Measurements from ENCODE around the gene MGAT4D. TPM values are rescaled to one million over a fixed set of nuclear protein-coding genes. Genes with fewer than 3 reads are reported as not detected.

MGAT4D gene
- total RNA-seq, 1 donor from 2014 or later, result not detected

DNA sequence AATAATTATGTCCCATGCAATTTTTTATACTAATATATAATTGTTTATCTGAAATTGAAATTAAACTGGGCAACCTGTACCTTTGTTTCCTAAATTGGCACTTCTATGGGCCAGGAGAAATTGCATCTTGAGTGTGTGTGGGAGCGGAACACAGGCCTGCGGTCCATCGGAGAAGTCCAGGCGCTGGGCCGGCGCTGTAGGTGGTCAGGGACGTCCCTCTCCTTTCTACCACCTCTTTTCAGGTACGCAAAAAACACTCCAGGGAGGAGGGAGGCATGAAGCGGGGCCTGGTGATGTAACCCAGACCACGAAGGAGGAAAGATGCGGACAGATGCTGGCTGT, 717 bp downstream of the MGAT4D start:
- peaks cover 0 to 4% (median 3%) of the 10 kb centered on the region in 3 donors for H3K4me1 ChIP-seq (ENCODE audit: control insufficient read depth in 3 of 3, insufficient read depth in 3 of 3, low read length in 3 of 3)
- H3K9ac ChIP-seq (ENCODE audit: low read depth in 1 of 3, low read length in 3 of 3), result no peak overlapping the region
- H3K27ac ChIP-seq (ENCODE audit: low read depth, low read length), result no peak overlapping the region
- H3K27me3 ChIP-seq (ENCODE audit: control insufficient read depth in 3 of 3, insufficient read depth in 3 of 3, low read length in 3 of 3), result peaks cover 26 to 33% (median 26%) of the 10 kb centered on the region in 3 donors
- H3K9me3 ChIP-seq (ENCODE audit: control insufficient read depth in 3 of 3, low read length in 3 of 3), result no peaks in the 10 kb centered on the region
- H3K4me3 ChIP-seq (ENCODE audit: low read length in 3 of 3), result no peak overlapping the region
- no peaks in the 10 kb centered on the region for H3K36me3 ChIP-seq (ENCODE audit: control insufficient read depth in 3 of 3, insufficient read depth in 3 of 3, low read length in 3 of 3)

DNA sequence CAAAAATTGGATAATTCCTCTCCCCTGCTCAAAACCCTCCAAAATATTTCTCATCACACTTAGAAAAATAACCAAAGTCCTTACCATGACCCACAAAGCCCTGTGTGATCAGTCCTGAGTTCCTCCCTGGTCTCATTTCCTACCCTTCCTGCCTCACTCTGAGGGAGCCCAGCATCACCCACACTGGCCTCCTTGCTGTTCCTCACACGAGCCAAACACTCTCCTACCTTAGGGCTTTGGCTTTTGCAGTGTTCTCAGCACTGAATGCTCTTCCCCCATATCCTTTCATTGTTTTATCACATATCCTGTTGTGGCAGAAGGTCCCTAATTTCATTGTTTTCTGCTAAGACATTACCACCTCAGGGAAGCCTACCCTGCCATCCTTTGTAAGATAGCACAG, 12.2 kb downstream of the MGAT4D start:
- Histone ChIP-seq H3K4me1 (ENCODE audit: control insufficient read depth in 3 of 3, insufficient read depth in 3 of 3, low read length in 3 of 3) (no peaks in the 10 kb centered on the region), H3K27me3 (ENCODE audit: control insufficient read depth in 3 of 3, insufficient read depth in 3 of 3, low read length in 3 of 3) (no peaks in the 10 kb centered on the region), H3K36me3 (ENCODE audit: control insufficient read depth in 3 of 3, insufficient read depth in 3 of 3, low read length in 3 of 3) (no peaks in the 10 kb centered on the region), H3K4me3 (ENCODE audit: low read length in 3 of 3) (no peak overlapping the region), H3K9me3 (ENCODE audit: control insufficient read depth in 3 of 3, low read length in 3 of 3) (peaks cover 0 to 2% (median 0%) of the 10 kb centered on the region in 3 donors), H3K27ac (ENCODE audit: low read depth, low read length) (no peak overlapping the region), H3K9ac (ENCODE audit: low read depth in 1 of 3, low read length in 3 of 3) (no peak overlapping the region)

DNA sequence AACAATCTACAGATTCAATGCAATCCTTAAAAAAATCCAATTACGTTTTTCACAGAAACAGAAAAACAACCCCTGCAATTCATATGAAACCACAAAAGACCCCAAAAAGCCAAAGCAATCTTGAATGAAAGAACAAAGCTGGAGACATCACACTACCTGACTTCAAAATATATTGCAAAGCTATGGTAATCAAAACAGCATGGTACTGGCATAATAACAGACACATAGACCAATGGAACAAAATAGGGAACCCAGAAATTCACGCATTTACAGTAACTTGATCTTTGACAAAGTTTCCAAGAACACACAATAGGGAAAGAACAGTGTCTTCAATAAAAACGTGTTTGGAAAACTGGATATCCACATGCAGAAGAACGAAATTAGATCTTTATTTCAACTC, 14.6 kb downstream of the MGAT4D start:
- Histone ChIP-seq H3K4me1 (ENCODE audit: control insufficient read depth in 3 of 3, insufficient read depth in 3 of 3, low read length in 3 of 3) (no peaks in the 10 kb centered on the region), H3K9ac (ENCODE audit: low read depth in 1 of 3, low read length in 3 of 3) (no peak overlapping the region), H3K27me3 (ENCODE audit: control insufficient read depth in 3 of 3, insufficient read depth in 3 of 3, low read length in 3 of 3) (no peaks in the 10 kb centered on the region), H3K9me3 (ENCODE audit: control insufficient read depth in 3 of 3, low read length in 3 of 3) (peaks cover 0 to 2% (median 0%) of the 10 kb centered on the region in 3 donors), H3K36me3 (ENCODE audit: control insufficient read depth in 3 of 3, insufficient read depth in 3 of 3, low read length in 3 of 3) (no peaks in the 10 kb centered on the region), H3K27ac (ENCODE audit: low read depth, low read length) (no peak overlapping the region), H3K4me3 (ENCODE audit: low read length in 3 of 3) (no peak overlapping the region)

DNA sequence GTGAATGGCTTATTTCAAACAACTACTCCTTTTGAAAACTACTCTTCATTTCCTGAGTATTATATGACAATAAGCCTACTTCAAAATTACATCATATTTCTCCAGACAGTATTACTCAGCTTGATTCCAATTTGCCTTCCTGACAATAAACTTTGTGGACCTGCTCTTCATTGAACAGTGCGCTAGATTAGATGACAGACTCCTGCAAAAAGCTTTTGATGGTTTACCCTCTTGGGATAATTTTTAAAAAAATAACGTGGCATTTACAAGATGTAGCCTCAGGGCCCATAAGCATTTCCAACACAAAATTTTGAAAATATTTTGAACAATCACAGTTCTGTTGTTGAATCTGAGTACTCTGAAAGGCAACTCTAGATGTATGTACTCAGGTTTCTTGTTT, 25.9 kb downstream of the MGAT4D start:
- H3K9ac ChIP-seq (ENCODE audit: low read depth in 1 of 3, low read length in 3 of 3), result no peak overlapping the region
- H3K27me3 ChIP-seq (ENCODE audit: control insufficient read depth in 3 of 3, insufficient read depth in 3 of 3, low read length in 3 of 3), result peaks cover 0 to 4% (median 3%) of the 10 kb centered on the region in 3 donors
- no peaks in the 10 kb centered on the region for H3K4me1 ChIP-seq (ENCODE audit: control insufficient read depth in 3 of 3, insufficient read depth in 3 of 3, low read length in 3 of 3)
- H3K4me3 ChIP-seq (ENCODE audit: low read length in 3 of 3), result no peak overlapping the region
- H3K36me3 ChIP-seq (ENCODE audit: control insufficient read depth in 3 of 3, insufficient read depth in 3 of 3, low read length in 3 of 3), result no peaks in the 10 kb centered on the region
- H3K27ac ChIP-seq (ENCODE audit: low read depth, low read length), result no peak overlapping the region
- no peaks in the 10 kb centered on the region for H3K9me3 ChIP-seq (ENCODE audit: control insufficient read depth in 3 of 3, low read length in 3 of 3)

DNA sequence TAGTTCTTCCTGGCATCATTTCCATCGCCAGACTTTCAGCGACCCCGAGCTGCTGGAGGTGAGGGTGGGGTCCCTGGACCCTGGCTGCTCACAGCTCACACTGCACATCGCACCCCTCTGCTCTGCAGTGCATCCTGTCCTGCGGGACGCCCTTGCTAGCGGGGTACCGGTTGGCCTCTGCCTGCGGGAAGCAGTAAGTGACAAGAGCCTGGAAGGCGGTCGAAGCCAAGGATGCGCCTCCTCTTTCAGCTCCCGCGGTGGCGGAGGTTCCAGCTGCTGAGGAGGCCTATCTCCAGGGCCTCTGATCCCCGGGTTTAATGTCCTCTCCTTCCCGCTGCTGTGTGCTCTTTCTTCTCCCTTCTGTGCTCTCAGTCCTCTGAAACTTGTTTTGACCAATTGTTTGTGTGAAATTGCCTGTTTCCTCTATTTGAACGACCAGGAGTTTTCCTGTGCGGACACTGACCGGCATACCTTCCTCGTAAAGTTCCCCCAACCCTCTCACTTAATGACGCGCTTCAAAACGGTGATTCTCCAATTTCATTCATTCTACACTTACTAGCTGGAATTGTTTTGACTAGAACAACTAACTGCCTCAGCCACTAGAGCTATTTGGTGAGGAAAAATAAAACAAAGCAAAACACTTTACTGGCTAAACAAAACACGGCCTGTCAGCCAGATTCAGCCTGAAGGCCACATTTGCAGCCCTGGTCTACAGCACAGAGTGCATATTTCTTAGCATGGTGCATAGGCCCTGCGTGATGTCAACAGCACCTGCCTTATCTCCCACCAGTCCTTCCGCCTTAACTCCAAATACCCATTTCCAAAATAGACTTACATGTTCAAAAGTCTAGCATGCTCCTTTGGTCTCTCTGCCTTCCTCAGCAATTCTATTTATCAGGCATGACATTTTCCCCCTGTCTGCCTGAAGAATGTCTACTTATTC, 28.0 kb downstream of the MGAT4D start:
- Histone ChIP-seq H3K27ac (ENCODE audit: low read depth, low read length) (no peak overlapping the region), H3K27me3 (ENCODE audit: control insufficient read depth in 3 of 3, insufficient read depth in 3 of 3, low read length in 3 of 3) (peaks cover 0 to 4% (median 3%) of the 10 kb centered on the region in 3 donors), H3K9me3 (ENCODE audit: control insufficient read depth in 3 of 3, low read length in 3 of 3) (no peaks in the 10 kb centered on the region), H3K4me3 (ENCODE audit: low read length in 3 of 3) (no peak overlapping the region), H3K9ac (ENCODE audit: low read depth in 1 of 3, low read length in 3 of 3) (no peak overlapping the region), H3K4me1 (ENCODE audit: control insufficient read depth in 3 of 3, insufficient read depth in 3 of 3, low read length in 3 of 3) (no peaks in the 10 kb centered on the region), H3K36me3 (ENCODE audit: control insufficient read depth in 3 of 3, insufficient read depth in 3 of 3, low read length in 3 of 3) (no peaks in the 10 kb centered on the region)

DNA sequence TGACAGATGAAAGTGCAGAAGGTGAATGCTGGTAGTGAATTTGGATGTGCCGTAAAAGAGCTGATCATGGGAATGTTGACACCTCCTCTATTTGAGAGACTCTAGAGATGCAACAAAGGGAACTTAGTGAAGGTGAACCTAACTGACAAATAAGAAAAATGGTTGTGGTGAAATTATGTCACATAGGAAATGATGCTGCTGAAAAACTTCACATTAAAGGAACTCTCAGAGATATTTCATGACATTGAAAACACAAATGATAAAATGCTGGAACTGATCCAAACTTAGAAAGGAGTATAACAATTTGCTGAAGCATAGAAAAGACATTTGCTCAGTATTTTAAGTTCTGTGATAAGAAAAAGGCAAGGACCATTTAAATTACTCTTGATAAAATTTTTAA, 31.9 kb downstream of the MGAT4D start:
- Histone ChIP-seq H3K4me1 (ENCODE audit: control insufficient read depth in 3 of 3, insufficient read depth in 3 of 3, low read length in 3 of 3) (no peaks in the 10 kb centered on the region), H3K27ac (ENCODE audit: low read depth, low read length) (no peak overlapping the region), H3K27me3 (ENCODE audit: control insufficient read depth in 3 of 3, insufficient read depth in 3 of 3, low read length in 3 of 3) (peaks cover 0 to 4% (median 3%) of the 10 kb centered on the region in 3 donors), H3K4me3 (ENCODE audit: low read length in 3 of 3) (no peak overlapping the region), H3K9me3 (ENCODE audit: control insufficient read depth in 3 of 3, low read length in 3 of 3) (no peaks in the 10 kb centered on the region), H3K36me3 (ENCODE audit: control insufficient read depth in 3 of 3, insufficient read depth in 3 of 3, low read length in 3 of 3) (no peaks in the 10 kb centered on the region), H3K9ac (ENCODE audit: low read depth in 1 of 3, low read length in 3 of 3) (no peak overlapping the region)

DNA sequence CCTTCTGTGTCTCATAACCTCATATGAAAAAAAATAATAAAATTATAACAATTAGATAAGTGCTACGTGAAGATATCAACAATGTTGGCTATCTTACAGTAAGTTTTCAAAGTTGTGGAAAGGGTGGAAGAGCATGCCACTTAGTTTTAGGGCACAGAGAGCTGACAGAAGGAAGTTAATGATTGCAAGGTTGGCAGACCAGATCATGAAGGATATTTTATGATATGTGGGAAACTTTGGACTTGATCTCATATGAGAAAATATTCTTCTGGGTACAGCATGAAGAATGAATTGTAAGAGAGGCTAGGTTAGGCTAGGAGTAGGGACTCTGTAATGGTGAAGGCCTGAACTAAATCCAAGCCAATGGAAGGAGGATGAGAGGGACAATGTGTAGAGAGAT, 34.5 kb downstream of the MGAT4D start:
- Histone ChIP-seq H3K27ac (ENCODE audit: low read depth, low read length) (no peak overlapping the region), H3K4me1 (ENCODE audit: control insufficient read depth in 3 of 3, insufficient read depth in 3 of 3, low read length in 3 of 3) (no peaks in the 10 kb centered on the region), H3K36me3 (ENCODE audit: control insufficient read depth in 3 of 3, insufficient read depth in 3 of 3, low read length in 3 of 3) (no peaks in the 10 kb centered on the region), H3K9me3 (ENCODE audit: control insufficient read depth in 3 of 3, low read length in 3 of 3) (no peaks in the 10 kb centered on the region), H3K27me3 (ENCODE audit: control insufficient read depth in 3 of 3, insufficient read depth in 3 of 3, low read length in 3 of 3) (no peaks in the 10 kb centered on the region), H3K9ac (ENCODE audit: low read depth in 1 of 3, low read length in 3 of 3) (no peak overlapping the region), H3K4me3 (ENCODE audit: low read length in 3 of 3) (no peak overlapping the region)

DNA sequence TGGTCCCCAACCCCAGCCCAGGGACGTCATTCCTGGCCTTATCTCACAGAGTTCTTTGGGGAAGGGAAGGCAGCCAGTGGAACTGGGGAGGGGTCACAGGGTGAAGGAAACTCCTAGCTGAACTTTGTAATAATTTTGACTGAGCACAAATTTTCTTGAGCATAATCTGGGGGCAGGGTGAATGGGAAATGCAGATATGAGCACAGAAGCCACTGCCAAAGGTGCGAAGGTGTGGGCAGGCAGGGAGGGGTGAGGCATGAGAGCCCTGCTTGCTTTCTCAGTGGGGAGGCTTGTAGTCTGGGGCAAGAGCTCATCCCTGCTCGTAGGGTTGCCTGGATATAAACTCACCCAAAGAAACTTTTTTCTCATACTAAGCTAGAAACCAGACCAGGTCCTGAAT, 34.9 kb downstream of the MGAT4D start:
- Histone ChIP-seq H3K9me3 (ENCODE audit: control insufficient read depth in 3 of 3, low read length in 3 of 3) (no peaks in the 10 kb centered on the region), H3K9ac (ENCODE audit: low read depth in 1 of 3, low read length in 3 of 3) (no peak overlapping the region), H3K36me3 (ENCODE audit: control insufficient read depth in 3 of 3, insufficient read depth in 3 of 3, low read length in 3 of 3) (no peaks in the 10 kb centered on the region), H3K4me3 (ENCODE audit: low read length in 3 of 3) (no peak overlapping the region), H3K4me1 (ENCODE audit: control insufficient read depth in 3 of 3, insufficient read depth in 3 of 3, low read length in 3 of 3) (no peaks in the 10 kb centered on the region), H3K27ac (ENCODE audit: low read depth, low read length) (no peak overlapping the region), H3K27me3 (ENCODE audit: control insufficient read depth in 3 of 3, insufficient read depth in 3 of 3, low read length in 3 of 3) (no peaks in the 10 kb centered on the region)

DNA sequence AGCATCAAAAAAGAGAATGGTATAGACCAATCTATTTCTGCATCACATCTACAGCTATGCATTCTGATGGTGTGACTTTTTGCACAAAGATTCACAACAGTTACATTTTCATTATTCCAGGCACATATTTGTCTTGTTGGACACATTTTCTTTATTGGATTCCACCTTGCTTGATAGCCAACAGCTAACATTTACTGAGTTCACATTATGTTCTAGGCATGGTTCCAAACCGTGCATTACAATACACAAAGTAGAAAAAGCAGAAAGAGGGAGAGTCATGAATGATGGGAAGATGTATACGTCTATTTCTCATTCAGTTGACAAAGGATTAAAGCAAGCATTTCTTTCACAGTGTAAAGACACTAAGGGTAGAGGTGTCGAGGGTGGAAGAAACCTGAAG, 47.7 kb downstream of the MGAT4D start:
- Histone ChIP-seq H3K4me1 (ENCODE audit: control insufficient read depth in 3 of 3, insufficient read depth in 3 of 3, low read length in 3 of 3) (no peaks in the 10 kb centered on the region), H3K9ac (ENCODE audit: low read depth in 1 of 3, low read length in 3 of 3) (no peak overlapping the region), H3K27me3 (ENCODE audit: control insufficient read depth in 3 of 3, insufficient read depth in 3 of 3, low read length in 3 of 3) (no peaks in the 10 kb centered on the region), H3K9me3 (ENCODE audit: control insufficient read depth in 3 of 3, low read length in 3 of 3) (no peaks in the 10 kb centered on the region), H3K27ac (ENCODE audit: low read depth, low read length) (no peak overlapping the region), H3K4me3 (ENCODE audit: low read length in 3 of 3) (no peak overlapping the region), H3K36me3 (ENCODE audit: control insufficient read depth in 3 of 3, insufficient read depth in 3 of 3, low read length in 3 of 3) (no peaks in the 10 kb centered on the region)

DNA sequence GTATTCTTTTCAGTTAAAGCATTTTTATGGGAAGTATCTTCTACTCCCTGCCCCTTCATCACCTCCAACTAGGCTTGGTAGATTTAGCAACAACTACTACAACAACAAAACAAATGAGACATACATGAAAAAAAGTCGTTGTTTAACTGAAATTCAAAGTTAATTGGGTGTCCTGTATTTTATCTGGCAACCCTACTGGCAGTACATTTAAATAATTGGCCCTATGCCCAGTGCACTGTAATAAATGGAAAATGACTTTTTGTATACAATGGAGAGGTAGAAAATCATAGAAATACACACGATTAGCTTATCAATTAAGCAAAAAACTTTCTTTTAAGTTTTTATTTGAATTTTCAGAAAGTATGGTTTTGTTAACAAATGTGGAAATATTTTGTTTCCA, 49.3 kb downstream of the MGAT4D start:
- H3K9me3 ChIP-seq (ENCODE audit: control insufficient read depth in 3 of 3, low read length in 3 of 3), result no peaks in the 10 kb centered on the region
- H3K27ac ChIP-seq (ENCODE audit: low read depth, low read length), result no peak overlapping the region
- H3K9ac ChIP-seq (ENCODE audit: low read depth in 1 of 3, low read length in 3 of 3), result no peak overlapping the region
- no peaks in the 10 kb centered on the region for H3K4me1 ChIP-seq (ENCODE audit: control insufficient read depth in 3 of 3, insufficient read depth in 3 of 3, low read length in 3 of 3)
- H3K27me3 ChIP-seq (ENCODE audit: control insufficient read depth in 3 of 3, insufficient read depth in 3 of 3, low read length in 3 of 3), result no peaks in the 10 kb centered on the region
- H3K4me3 ChIP-seq (ENCODE audit: low read length in 3 of 3), result no peak overlapping the region
- H3K36me3 ChIP-seq (ENCODE audit: control insufficient read depth in 3 of 3, insufficient read depth in 3 of 3, low read length in 3 of 3), result no peaks in the 10 kb centered on the region

Measured in skeletal muscle tissue (tissue), 4 donors.